ENCODE measurements around the gene DNM3.
"Not testable (repeated sequence)": the region's sequence is repeated elsewhere in the genome, so short reads cannot be mapped to it uniquely, and the experiment has no call there.

The DNM3 gene

GRCh38 chr1:172054172-172054571 lies 212.9 kb downstream of the DNM3 start (continued):
- TF ChIP-seq POU6F1 (CRISPR knock-in tag; IDR thresholded peaks at IDR 0.05; ENCODE audit: borderline replicate concordance, low read depth): no peak
- TF ChIP-seq ZNF8 (CRISPR knock-in tag; IDR thresholded peaks at IDR 0.05): no peak
- no peak for TF ChIP-seq ZFP30 (CRISPR knock-in tag; IDR thresholded peaks at IDR 0.05)
- no peak for TF ChIP-seq CSDC2 (CRISPR knock-in tag; IDR thresholded peaks at IDR 0.05)
- TF ChIP-seq CREB5 (CRISPR knock-in tag; IDR thresholded peaks at IDR 0.05; ENCODE audit: low read depth): no peak

GRCh38 chr1:172055816-172056419 lies 214.6 kb downstream of the DNM3 start:
- not testable (repeated sequence) for ATAC-seq

- TF ChIP-seq BACH2 (CRISPR knock-in tag; IDR thresholded peaks at IDR 0.05; ENCODE audit: borderline replicate concordance) (no peak), ESRRG (CRISPR knock-in tag; IDR thresholded peaks at IDR 0.05) (no peak), POU6F1 (CRISPR knock-in tag; IDR thresholded peaks at IDR 0.05; ENCODE audit: borderline replicate concordance, low read depth) (no peak), TCF4 (CRISPR knock-in tag; IDR thresholded peaks at IDR 0.05; ENCODE audit: borderline replicate concordance) (no peak), PPARA (CRISPR knock-in tag; IDR thresholded peaks at IDR 0.05; ENCODE audit: borderline replicate concordance) (no peak), CSRNP3 (CRISPR knock-in tag; IDR thresholded peaks at IDR 0.05) (no peak), PATZ1 (CRISPR knock-in tag; IDR thresholded peaks at IDR 0.05; ENCODE audit: borderline replicate concordance) (no peak), CSDC2 (CRISPR knock-in tag; IDR thresholded peaks at IDR 0.05) (no peak), ZFP30 (CRISPR knock-in tag; IDR thresholded peaks at IDR 0.05) (no peak), CREB5 (CRISPR knock-in tag; IDR thresholded peaks at IDR 0.05; ENCODE audit: low read depth) (no peak), GLIS3 (CRISPR knock-in tag; IDR thresholded peaks at IDR 0.05) (no peak)
- ATAC-seq: no peak
Observed at GRCh38 chr1:172068334-172068733, 227.0 kb downstream of the DNM3 start.

- ATAC-seq: no peak
- no peak for TF ChIP-seq CSDC2 (CRISPR knock-in tag; IDR thresholded peaks at IDR 0.05)
- TF ChIP-seq BACH2 (CRISPR knock-in tag; IDR thresholded peaks at IDR 0.05; ENCODE audit: borderline replicate concordance): no peak
- no peak for TF ChIP-seq ZFP30 (CRISPR knock-in tag; IDR thresholded peaks at IDR 0.05)
- TF ChIP-seq ZFP3 (CRISPR knock-in tag; IDR thresholded peaks at IDR 0.05): no peak
- no peak for TF ChIP-seq GLIS3 (CRISPR knock-in tag; IDR thresholded peaks at IDR 0.05)
- no peak for TF ChIP-seq RARB (CRISPR knock-in tag; IDR thresholded peaks at IDR 0.05)
- TF ChIP-seq ZNF70 (CRISPR knock-in tag; IDR thresholded peaks at IDR 0.05): no peak
- no peak for TF ChIP-seq CSRNP3 (CRISPR knock-in tag; IDR thresholded peaks at IDR 0.05)
- TF ChIP-seq TSHZ2 (CRISPR knock-in tag; IDR thresholded peaks at IDR 0.05): no peak
- TF ChIP-seq SNAI2 (CRISPR knock-in tag; IDR thresholded peaks at IDR 0.05): no peak
- TF ChIP-seq ZC3H10 (CRISPR knock-in tag; IDR thresholded peaks at IDR 0.05): no peak
- no peak for TF ChIP-seq ISL1 (CRISPR knock-in tag; IDR thresholded peaks at IDR 0.05)
- no peak for TF ChIP-seq PPARA (CRISPR knock-in tag; IDR thresholded peaks at IDR 0.05; ENCODE audit: borderline replicate concordance)
- no peak for TF ChIP-seq POU6F1 (CRISPR knock-in tag; IDR thresholded peaks at IDR 0.05; ENCODE audit: borderline replicate concordance, low read depth)
Observed at GRCh38 chr1:172069051-172069450, 227.8 kb downstream of the DNM3 start.

Measured in SK-N-SH treated with all-trans-retinoic acid at 6 μM for 48 hours (cell line).